H1 (cell line): ENCODE data around the gene GAR1. TPM values are rescaled to one million over a fixed set of nuclear protein-coding genes. Genes with fewer than 3 reads are reported as not detected.
A peak's percentile ranks its signal among the peaks of the same experiment; 100 is the strongest.

Experiments used
- CBX5 ChIP-seq: fragments of 300-800, 300-1000 bp; sonication (generic); IDR thresholded peaks from 2 replicates; pipeline ENCODE4 v1.7.1; 2016; ENCODE audit warnings: antibody characterized with exemption, low read length, low read depth
- CHD2 ChIP-seq: IDR thresholded peaks from 2 replicates; pipeline ENCODE4 v1.6.1; 2012; ENCODE audit warnings: low read length, improper control_type of control experiment
- CTCF ChIP-seq, 3 experiments: IDR thresholded peaks; 1 replicate in 2 of 3; 2 replicates in 1 of 3; pipeline versions ENCODE4 v1.5.1 to v1.6.1; 2011; ENCODE audit warnings: low read length in 3 of 3, mild to moderate bottlenecking in 3 of 3, inconsistent platforms in 2 of 3, low read depth in 1 of 3, moderate library complexity in 1 of 3; ENCODE audit not compliant: insufficient read depth in 1 of 3; ENCODE audit errors: control extremely low read depth in 1 of 3
- EGR1 ChIP-seq: IDR thresholded peaks from 2 replicates; pipeline ENCODE4 v1.6.1; 2011; ENCODE audit warnings: low read depth, low read length, borderline replicate concordance
- GABPA ChIP-seq: IDR thresholded peaks from 2 replicates; pipeline ENCODE4 v1.6.1; 2011; ENCODE audit warnings: mild to moderate bottlenecking, low read length, moderate library complexity, borderline replicate concordance; ENCODE audit not compliant: insufficient read depth
- HDAC6 ChIP-seq: IDR thresholded peaks from one replicate; pipeline ENCODE4 v1.7.1; 2012; ENCODE audit warnings: low read depth, mild to moderate bottlenecking, inconsistent platforms, low read length, moderate library complexity
- JUN ChIP-seq: IDR thresholded peaks from 2 replicates; pipeline ENCODE4 v1.6.1; 2011; ENCODE audit warnings: low read depth, mild to moderate bottlenecking, improper control_type of control experiment, low read length
- KDM1A ChIP-seq: fragments of 200-600, 300-600 bp; sonication (generic); IDR thresholded peaks from 2 replicates; pipeline ENCODE4 v1.7.1; 2016; ENCODE audit warnings: mild to moderate bottlenecking, low read length, borderline replicate concordance
- MAX ChIP-seq: IDR thresholded peaks from 2 replicates; pipeline ENCODE4 v1.6.1; 2012; ENCODE audit warnings: inconsistent platforms
- NANOG ChIP-seq: IDR thresholded peaks from 2 replicates; pipeline ENCODE4 v1.6.1; 2011; ENCODE audit warnings: low read length, low read depth, mild to moderate bottlenecking, inconsistent platforms; ENCODE audit not compliant: insufficient read depth, poor library complexity, severe bottlenecking
- POLR2A ChIP-seq, 2 experiments: IDR thresholded peaks; 1 replicate in 1 of 2; 2 replicates in 1 of 2; pipeline ENCODE4 v1.6.1; 2011; ENCODE audit warnings: low read depth in 2 of 2, low read length in 2 of 2, mild to moderate bottlenecking in 2 of 2; ENCODE audit errors: control extremely low read depth in 1 of 2
- RAD21 ChIP-seq, 2 experiments: IDR thresholded peaks in 1 of 2; conservative IDR thresholded peaks in 1 of 2; 2 replicates each; pipeline ENCODE4 v1.6.1; 2011; ENCODE audit warnings: low read depth in 2 of 2, low read length in 2 of 2, improper control_type of control experiment in 1 of 2, inconsistent platforms in 1 of 2, mild to moderate bottlenecking in 1 of 2, moderate library complexity in 1 of 2
- SAP30 ChIP-seq: fragments of 300-600 bp; sonication (generic); IDR thresholded peaks from 2 replicates; pipeline ENCODE4 v1.7.1; 2012; ENCODE audit warnings: low read length, moderate library complexity, mild to moderate bottlenecking, inconsistent platforms; ENCODE audit not compliant: insufficient read depth, insufficient replicate concordance
- SIN3A ChIP-seq, 2 experiments: IDR thresholded peaks in 1 of 2; conservative IDR thresholded peaks in 1 of 2; 2 replicates each; pipeline ENCODE4 v1.6.1; 2011 to 2012; ENCODE audit warnings: low read length in 2 of 2, improper control_type of control experiment in 1 of 2, low read depth in 1 of 2, mild to moderate bottlenecking in 1 of 2
- SP4 ChIP-seq: IDR thresholded peaks from 2 replicates; pipeline ENCODE4 v1.6.1; 2012; ENCODE audit warnings: low read length, inconsistent platforms
- TAF1 ChIP-seq: IDR thresholded peaks from 2 replicates; pipeline ENCODE4 v1.6.1; 2011; ENCODE audit warnings: mild to moderate bottlenecking, low read depth, low read length
- ZNF274 ChIP-seq: IDR thresholded peaks from 2 replicates; pipeline ENCODE4 v1.7.0; 2012; ENCODE audit warnings: low read length, borderline replicate concordance; ENCODE audit errors: extremely low read depth
- polyA plus RNA-seq, 7 experiments: library from polyadenylated mRNA; depleted of rRNA in 3 of 7; stranded (reverse) in 5 of 7; unstranded in 2 of 7; fragments of >200 nt in 5 of 7; fragments of 200-250 nt in 2 of 7; gene quantifications; 1 replicate in 5 of 7; 2 replicates in 1 of 7; 4 replicates in 1 of 7; pipeline versions ENCODE4 v1.2.1 to v1.2.3, GENCODE V29; 2011 to 2013; ENCODE audit warnings: missing spikeins in 2 of 7, mixed read lengths in 2 of 7
- total RNA-seq: library from RNA; stranded (reverse); fragmentation: NEBNext Ultra II Directional; extraction: Animal tissue kit (Norgen Biotek cat#: 25700); gene quantifications from 2 replicates; pipeline ENCODE4 v1.2.1, GENCODE V29; 2021
- TF ChIP-seq, protein P1 (sequence below): IDR thresholded peaks from 2 replicates; pipeline ENCODE4 v1.6.1; 2012; ENCODE audit warnings: low read length, inconsistent platforms

GAR1 gene
- total and polyA plus RNA-seq, 2 of the 8 experiments (the other 6 are each of a cell fraction or from before 2014, with no cell fraction given): 14.5 to 37.5 TPM

DNA sequence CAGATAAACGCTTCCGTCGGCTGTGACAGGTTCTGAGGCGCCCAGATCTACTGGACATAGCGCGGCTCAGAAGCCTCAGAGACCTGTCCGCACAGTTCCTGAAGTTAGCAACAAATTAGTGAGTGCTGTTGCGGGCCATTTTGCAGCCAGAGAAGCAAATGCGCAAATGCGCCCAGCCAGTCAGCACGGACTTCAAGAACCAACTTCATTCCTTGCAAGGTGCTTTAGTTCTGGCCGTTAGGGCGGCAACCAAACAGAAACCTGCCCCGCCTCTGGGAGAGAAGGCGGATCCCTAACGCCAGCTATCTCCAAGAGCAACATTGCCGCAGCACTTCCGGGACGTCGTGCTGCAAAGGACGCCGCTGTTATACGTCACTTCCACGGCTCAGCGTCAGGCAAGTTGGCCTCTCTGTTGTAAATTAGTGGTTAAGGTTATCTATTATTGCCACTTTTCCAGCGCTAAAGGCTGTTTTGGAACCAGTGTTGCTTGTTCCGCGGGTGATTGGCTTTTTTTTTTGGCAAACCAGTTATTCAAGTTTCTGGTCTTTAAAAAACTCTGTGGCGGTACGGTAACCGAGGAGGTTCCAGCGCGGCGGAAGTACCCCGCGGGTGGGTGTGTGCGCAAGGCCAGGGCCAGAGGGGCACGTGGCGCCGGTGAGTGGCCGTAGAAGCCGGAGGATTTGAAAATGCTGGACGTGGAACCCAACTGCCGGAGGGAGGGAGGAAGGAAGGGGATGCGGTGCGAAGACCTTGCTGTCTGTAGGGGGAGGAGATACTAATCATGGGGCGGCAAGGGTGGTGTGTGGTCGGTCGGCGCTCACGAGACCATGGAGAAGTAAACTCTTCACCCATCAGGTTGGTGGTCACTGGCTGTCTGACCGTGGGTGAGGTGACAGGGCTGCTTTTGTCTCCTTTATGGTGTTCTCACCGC lies at the start of gene GAR1 (continued):
- TF ChIP-seq TAF1 (peak; percentile 86; the same call in 1 of the 2 replicates), RAD21 (IDR thresholded peaks at IDR 0.05 in 1 of 2, conservative IDR thresholded peaks at IDR 0.05 in 1 of 2; ENCODE audit: low read depth in 2 of 2, low read length in 2 of 2) (no peak), POLR2A (IDR thresholded peaks at IDR 0.05; ENCODE audit: control extremely low read depth in 1 of 2, low read depth in 2 of 2, low read length in 2 of 2) (peak in 1 of 2 experiments; percentile 41; a peak in 2 of 3 replicates), SIN3A (conservative IDR thresholded peaks at IDR 0.05 in 1 of 2, IDR thresholded peaks at IDR 0.05 in 1 of 2; ENCODE audit: low read depth in 1 of 2, low read length in 2 of 2) (peak; percentile 52 to 91; a peak in 1 of 4 replicates), KDM1A (no peak), HDAC6 (no peak), MAX (peak; percentile 97), JUN (no peak), EGR1 (peak; percentile 4; the same call in 1 of the 2 replicates), CHD2 (no peak), ZNF274 (no peak), SAP30 (no peak), NANOG (no peak), CBX5 (no peak), GABPA (peak; percentile 39; the same call in 1 of the 2 replicates), CTCF (IDR thresholded peaks at IDR 0.05; ENCODE audit: control extremely low read depth in 1 of 3, insufficient read depth in 1 of 3, low read depth in 1 of 3, low read length in 3 of 3) (no peak), SP4 (peak; percentile 45; the same call in 1 of the 2 replicates)
- TF ChIP-seq, protein P1, sequence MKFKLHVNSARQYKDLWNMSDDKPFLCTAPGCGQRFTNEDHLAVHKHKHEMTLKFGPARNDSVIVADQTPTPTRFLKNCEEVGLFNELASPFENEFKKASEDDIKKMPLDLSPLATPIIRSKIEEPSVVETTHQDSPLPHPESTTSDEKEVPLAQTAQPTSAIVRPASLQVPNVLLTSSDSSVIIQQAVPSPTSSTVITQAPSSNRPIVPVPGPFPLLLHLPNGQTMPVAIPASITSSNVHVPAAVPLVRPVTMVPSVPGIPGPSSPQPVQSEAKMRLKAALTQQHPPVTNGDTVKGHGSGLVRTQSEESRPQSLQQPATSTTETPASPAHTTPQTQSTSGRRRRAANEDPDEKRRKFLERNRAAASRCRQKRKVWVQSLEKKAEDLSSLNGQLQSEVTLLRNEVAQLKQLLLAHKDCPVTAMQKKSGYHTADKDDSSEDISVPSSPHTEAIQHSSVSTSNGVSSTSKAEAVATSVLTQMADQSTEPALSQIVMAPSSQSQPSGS: no peak
